ENCODE results near the gene DAAM2. TPM values are rescaled to one million over a fixed set of nuclear protein-coding genes. Genes with fewer than 3 reads are reported as not detected.

The DAAM2 gene
- total RNA-seq, 1 experiment from 2014 or later, result not detected

DNA sequence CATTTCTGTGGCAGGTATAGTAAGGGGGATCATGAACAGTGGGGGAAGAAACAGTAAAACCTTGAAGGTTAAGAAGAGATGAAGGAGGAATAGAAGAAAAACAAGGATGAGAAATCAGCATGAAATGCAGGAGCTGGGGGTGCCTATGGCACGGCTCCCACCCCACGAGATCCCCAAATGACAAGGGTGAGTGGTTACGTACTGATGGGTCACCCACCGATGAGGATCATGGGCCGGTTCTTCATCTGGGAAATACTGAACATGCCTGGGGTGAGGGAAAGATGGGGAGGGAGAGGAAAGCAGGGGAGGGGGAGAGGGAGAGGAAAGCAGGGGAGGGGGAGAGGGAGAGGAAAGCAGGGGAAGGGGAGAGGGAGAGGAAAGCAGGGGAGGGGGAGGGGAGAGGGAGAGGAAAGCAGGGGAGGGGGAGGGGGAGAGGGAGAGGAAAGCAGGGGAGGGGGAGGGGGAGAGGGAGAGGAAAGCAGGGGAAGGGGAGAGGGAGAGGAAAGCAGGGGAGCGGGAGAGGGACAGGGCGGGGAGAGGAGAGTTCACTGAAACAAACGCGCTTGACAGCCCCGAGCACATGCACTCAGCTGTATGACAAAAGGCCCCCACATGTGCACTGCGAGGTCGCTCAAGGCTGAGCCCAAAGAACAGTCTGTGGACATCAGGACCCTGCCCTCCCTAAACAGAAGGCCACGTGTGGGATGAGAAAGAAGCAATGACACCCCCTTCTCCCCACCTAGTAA, 116.8 kb downstream of the DAAM2 start:
- DNase-seq (ENCODE audit: low spot score), result no peak

DNA sequence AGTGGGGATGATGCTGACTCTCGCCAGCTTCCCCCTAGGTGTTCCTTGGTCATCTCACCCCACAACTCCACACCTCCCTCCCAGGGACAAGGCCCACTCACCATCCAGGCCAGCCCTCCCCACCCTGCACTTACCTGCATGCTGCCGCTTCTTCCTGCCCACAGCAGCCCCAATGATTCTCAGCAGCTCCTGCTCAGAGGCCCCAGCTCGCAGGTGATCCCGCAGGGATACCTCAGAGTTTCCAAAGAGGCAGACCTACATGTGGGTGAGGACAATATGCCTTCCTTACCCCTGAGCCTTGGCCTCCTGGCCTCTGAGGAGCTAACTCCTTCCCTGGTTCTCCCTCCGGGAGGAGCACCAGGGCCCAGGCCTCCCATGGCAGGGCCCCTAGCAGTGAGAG, 117.5 kb downstream of the DAAM2 start:
- DNase-seq (ENCODE audit: low spot score), result no peak

DNA sequence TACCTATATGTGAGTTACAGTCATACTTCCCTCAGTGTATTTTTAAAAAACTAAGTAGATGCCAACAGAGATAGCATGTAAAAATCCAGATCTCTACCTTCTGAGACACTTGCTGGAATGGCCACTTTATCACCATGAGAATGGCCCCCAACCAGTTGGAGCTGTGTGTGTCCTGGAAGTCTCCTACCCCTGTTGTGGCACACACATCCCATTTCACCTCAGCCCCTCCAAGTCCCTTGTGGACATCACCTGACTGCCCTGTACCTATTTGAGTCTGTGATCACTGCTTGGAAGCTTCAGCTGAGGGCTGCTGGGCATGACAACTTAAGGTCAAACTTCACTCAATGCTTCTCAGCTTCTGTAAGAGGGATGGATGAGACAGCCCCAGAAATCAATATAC, 118.0 kb downstream of the DAAM2 start:
- DNase-seq (ENCODE audit: low spot score), result no peak

DNA sequence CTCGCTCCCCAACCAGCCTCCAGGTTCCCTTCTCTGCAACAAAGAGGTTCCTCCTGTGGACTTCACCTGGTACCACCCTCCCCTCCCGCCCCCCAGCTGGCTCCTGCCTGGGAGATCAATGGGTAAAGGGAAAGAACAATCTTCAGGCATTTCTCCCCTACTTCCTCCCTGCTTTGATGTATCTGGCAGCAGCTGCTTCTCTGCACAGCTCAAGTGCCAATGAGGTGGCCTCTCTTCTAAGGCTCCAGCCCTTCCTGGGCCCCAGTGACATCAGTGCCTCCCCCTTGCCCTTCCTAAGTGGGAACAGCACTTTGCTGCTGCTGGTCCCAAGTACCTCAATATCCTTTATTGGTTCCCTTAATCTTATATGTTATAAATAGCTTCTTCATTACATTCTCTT, 118.6 kb downstream of the DAAM2 start:
- DNase-seq (ENCODE audit: low spot score), result no peak

DNA sequence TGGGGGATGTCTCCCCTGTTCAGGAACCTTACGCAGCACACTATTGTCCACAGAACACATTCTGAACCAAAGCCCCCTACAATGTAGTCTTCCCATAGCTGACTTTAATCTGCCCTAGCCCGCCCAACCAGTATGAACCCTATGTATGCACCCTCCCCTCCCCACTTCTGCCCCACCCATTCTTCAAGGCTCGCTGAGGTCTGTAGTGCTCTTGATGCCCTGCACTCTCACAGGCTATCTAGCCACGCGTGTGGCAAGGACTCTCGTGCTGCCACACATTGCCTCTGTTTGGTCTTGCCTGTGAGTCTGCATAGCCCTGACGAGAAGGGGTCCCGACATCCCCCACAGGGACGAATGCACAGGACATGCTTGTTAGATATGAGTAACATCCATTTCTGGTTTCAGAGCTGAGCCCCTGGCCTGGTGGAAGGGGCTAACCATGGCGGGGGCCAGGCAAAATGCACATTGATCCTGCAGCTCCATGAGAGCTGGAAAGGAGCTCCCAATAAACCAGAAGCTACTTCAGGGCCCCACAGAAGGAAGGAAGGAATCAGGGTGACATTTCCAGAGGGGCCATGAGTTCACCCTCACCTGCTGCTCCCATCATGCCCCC, 119.4 kb downstream of the DAAM2 start:
- DNase-seq (ENCODE audit: low spot score), result no peak

DNA sequence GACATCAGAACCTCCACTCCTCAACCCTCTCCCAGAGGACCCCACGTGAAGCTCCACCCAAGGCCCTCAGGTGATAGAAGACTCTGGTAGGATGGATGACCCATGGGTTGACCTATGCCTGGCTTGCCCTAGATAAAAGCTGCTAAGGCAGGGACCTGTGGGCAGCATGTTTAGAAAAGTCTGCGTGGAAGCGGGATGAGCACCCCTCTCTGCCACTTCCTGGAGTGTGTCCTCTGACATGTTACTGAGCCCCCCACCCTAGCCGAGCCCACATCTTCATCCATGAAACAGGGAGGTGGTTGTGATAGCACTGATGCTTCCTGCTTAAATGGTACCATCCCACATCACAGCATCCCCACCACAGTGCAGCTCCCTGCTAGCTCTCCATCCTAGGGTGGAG, 120.3 kb downstream of the DAAM2 start:
- no peak for DNase-seq (ENCODE audit: low spot score)

DNA sequence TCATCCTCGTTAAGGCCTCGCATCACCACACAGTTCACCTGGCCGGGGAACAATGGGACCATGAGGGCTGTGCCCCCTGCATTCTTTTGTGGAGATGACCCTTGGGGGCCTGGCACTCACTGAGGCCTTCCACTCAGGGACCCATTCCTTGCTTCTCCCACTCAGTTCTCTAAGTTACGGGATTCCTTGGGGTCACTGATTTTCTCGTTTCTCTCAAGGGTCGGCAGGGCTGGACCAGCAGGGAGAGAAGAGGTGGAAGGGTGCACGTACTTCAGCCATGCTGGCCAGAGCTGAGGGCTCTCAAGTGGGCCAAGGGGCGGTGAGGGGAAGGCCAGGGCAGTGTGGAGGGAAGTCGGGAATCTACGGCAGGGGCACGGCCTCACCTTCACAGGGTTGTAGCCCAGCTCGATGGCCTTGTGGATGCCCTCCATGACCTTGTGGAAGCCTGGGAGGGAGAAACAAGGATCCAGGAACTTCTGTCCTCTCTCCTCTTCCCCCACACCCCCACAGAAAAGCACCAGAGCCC, 121.3 kb downstream of the DAAM2 start:
- no peak for DNase-seq (ENCODE audit: low spot score)

DNA sequence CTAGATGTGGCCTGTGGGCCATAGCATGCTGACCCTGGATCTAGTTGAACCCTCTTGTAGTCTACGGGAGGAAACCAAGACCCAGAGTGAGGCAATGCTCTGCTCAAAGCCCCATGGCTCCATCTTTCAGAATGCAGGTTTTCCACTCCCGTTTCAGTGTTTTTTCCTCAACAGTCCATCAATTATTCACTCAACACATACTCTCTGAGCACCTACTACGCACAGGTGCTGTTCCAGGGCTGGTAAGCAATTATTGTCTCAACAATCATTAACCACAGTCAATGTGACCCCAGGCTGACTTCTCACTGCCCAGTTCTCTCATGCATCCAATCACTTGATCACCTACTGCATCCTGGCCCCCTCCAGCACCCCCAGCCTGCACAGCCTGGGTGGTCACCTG, 122.1 kb downstream of the DAAM2 start:
- DNase-seq (ENCODE audit: low spot score), result no peak

DNA sequence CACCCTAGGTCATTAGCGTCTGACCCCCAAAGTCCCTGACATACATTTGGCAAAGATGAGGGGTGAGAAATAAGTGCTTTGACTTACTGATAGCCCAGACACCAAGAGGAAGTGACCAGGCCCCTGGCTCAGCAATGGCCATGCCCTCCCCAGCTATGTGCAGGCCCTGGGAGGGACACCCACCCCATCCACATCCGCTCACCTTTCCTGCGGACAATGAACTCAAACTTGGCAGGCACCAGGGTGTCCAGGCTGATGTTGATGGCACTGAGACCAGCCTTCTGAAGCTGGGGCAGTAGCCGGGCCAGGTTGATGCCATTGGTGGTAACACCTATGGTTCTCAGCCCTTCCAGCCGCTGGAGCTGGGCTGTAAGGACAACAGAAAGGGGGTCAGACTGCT, 123.7 kb downstream of the DAAM2 start:
- no peak for DNase-seq (ENCODE audit: low spot score)

DNA sequence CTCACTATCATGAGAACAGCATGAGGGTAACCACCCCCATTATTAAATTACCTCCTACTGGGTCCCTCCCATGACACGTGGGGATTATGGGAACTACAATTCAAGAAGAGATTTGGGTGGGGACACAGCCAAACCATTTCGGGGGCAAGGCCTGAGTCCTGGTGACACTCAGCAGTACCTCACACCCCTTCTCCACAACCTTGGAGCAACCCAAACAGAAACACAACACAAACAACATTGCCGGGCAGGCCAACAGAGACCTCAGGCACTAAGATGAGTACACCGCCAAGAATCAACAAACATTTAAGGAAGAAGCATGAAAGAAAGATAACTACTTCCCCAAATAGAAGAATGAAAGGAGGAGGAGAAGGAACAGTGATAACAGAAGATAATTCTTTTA, 125.2 kb downstream of the DAAM2 start:
- DNase-seq (ENCODE audit: low spot score), result no peak

DNA sequence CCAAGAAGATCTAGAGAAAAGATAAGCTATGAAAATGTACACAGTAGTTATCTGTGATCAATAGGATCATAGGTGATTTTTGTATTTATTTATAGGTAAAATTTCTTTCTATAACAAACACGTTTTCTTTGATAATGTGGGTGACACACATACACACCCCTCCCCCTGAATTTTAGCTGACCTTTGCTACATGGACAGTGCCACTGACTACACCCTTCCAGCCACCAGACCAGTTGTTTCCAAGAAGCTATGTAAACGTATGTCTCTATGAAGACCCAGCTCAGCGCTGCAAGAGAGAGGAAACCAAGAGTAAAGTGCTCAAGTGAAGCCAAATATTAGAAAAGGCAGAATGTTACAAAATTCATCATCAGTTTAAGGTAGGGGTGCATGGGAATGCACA, 125.8 kb downstream of the DAAM2 start:
- no peak for DNase-seq (ENCODE audit: low spot score)

DNA sequence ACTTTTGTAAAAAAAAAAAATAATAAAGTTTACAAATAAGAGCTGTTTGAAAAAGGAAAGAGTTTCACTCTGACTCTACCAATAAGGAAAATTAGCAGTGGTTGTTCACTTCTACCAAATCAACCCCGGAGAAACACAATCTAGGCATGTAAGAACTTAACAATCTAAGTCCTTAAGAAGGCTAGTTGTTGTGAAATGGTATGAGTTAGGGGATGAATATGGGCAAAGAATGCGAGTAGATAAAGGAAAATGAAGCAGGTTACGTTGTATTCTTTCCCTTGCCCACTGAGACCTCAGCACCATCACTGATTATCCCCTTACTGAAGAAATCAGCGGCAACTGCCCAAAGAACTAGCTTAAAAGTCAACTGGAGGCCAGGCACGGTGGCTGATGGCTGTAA, 126.7 kb downstream of the DAAM2 start:
- DNase-seq (ENCODE audit: low spot score), result no peak

DNA sequence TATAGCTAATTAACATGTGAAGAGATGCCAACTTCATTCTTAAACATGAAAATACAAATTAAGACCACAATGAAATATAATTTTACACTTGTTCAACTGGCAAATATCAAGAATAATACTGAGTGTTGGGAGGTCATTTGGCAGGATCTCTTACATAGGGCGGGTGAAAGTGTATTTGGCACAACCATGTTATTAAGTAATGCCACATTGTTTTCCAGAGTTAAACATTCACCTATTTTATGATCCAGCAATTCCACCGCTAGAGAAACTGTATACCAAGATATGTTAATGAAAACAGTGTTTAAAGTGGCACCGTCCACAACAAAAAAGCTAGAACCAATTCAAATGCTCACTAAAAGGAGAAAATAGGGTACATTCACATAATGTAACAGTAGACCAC, 128.0 kb downstream of the DAAM2 start:
- DNase-seq (ENCODE audit: low spot score), result no peak

DNA sequence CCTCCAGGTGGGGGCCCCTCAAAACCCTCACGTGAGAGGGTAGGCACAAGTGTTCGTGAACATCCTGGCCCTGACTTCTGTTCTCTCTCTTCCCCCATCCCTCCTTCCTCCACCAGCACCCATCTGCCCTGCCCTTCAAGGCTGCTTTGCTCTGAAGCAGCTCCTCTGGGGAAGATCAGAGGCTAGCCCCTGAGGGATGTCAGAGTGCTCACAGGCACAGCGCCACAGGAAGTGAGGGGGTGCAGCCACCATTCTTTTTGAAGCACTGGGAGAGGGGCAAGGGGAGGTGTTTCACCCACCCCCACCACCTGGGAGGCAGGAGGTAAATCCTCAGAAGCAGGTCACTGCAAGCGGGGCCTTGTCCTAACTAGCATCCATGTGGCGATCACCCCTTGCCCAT, 130.6 kb downstream of the DAAM2 start:
- no peak for DNase-seq (ENCODE audit: low spot score)

DNA sequence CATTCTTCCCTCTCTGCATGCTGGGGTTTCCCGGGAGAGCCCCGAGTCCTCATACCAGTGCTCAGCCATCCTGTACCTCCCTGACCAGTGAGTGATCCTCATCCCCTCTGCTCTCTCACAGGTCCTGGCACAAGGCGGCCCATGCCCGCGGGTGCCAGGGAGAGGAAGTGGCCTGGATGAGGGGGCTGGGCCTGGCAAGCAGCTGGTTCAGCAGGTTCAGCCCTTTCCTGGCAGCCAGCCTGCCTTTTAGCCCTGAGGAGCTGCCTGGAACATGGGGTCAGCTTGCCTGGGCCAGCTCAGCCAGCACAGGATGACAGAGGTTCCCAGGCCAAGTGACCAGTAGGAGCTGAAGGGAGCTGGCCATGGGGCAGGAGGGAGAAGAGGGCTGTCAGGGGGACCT, 131.2 kb downstream of the DAAM2 start:
- no peak for DNase-seq (ENCODE audit: low spot score)

DNA sequence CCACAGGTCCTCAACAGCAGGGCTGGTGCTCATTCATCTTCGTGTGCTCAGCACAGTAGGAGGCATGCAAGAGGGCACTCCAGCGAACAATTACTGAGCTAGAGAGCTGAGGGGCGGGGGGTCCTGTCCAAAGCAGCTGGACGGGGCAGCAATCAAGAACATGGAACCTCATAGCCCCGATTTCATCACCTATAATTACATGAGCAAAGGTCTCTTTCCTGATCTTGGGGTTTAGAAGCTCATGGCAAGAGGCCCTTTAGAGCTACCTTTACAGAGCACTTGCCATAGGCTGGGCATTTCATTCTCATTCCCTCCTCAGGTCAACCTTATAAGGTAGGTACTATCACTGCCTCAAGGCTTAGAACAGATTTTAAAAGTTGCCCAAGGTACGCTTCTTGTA, 131.7 kb downstream of the DAAM2 start:
- DNase-seq (ENCODE audit: low spot score), result no peak

DNA sequence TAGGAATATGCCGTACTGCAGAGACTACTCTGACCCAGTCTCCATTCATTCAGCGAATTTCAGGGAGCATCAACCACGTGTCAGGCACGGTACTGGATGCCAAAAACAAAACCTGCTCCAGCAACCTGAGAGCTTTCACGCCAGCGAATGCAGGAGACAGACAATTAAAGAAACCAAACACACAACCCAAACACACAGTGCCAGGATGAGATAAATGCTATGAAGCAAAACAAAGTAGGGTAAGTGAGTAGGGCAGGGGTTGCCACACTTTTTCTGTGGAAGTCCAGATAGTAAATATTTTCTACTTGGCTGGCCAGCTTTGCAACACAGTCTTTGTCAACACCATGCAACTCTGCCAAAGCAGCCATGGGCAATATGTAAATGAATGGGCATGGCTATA, 132.1 kb downstream of the DAAM2 start:
- DNase-seq (ENCODE audit: low spot score), result no peak

DNA sequence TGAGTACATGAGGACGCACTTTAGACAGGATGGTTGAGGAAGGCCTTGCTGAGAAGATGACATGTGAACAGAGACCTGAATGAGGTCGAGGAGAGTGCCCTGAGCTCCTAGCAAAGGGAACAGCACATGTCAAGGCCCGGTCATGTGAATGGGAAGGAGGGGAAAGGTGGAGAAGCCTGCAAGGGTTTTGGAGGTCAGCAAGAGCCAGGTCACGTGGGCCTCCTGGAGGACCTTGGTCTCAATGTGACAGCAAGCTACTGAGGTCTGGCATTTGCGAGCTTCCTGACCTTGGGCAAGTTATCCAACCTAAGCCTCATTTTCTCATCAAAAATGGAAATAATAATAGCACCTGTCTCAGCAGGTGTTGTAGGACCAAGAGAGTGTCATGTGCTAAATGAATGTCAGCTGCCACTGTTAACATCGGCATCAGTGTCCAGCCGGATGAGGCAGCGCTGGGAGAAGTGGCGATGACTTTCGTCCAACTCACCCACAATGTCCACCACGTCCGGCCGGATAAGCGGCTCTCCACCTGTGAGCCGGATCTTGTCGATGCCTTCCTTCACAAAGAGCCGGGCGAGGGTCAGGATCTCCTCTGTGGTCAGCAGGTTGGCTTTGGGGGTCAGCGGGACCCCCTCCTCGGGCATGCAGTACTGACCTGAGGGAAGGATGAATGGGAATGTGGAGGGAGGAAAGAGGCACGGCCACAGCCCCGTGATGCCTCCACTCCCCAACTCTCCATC, 133.2 kb downstream of the DAAM2 start:
- DNase-seq (ENCODE audit: low spot score), result no peak

DNA sequence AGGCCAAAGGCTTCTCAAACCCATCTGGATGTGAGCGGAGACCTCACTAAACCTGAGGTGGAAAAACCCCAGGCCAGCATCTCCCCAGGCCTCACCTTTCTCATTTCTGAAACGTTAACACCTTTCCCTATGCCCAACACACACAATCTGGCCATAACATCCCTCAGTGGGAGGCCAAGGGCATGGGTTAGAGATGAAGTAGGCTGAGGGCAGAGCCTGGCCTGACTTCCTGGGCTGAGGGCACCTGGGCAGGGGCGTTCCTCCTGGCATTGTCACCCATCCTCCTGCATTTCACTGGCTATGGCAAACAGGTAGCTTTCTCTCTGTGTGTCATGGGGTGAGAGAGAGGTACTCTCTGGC, 133.7 kb downstream of the DAAM2 start:
- DNase-seq (ENCODE audit: low spot score), result no peak

DNA sequence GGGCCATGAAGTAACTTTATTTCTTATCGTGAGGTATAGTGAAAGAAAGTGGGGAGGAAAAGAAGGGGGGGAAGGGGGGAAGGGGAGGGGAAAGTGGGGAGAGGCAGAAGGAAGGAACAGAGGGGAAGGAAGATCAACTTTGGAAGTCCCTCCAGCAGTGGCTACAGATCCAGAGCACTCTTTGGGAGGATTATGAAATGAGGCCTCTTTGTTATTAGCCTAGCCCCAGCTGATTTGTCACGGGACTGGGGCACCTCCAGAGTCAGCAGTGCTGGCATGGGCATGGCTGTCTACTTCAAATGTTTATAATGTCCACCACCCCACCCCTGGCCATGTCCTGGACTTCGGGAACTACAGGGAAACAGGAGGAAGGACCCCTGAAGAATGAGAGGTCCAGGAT, 134.5 kb downstream of the DAAM2 start:
- no peak for DNase-seq (ENCODE audit: low spot score)

DNA sequence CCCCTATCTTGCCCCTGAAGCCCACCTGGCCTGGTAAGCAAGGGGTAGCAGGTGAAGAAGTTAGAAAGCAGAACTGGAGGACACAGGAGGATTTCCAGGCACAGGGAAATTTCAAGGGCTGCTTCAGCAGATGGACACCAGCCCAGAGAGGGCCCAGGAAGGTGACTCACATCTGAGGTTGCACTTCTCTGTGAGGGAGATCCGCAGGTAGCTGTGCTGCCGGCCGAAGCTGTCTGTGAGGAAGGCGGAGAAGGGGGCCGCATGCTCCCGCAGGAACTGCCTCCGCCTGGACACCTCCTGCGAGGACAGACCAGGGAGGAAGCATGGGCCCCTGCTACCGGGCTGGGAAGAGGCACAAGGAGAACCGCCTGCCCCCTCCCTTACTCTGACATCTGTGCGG, 135.0 kb downstream of the DAAM2 start:
- DNase-seq (ENCODE audit: low spot score), result peak; percentile 60

DNA sequence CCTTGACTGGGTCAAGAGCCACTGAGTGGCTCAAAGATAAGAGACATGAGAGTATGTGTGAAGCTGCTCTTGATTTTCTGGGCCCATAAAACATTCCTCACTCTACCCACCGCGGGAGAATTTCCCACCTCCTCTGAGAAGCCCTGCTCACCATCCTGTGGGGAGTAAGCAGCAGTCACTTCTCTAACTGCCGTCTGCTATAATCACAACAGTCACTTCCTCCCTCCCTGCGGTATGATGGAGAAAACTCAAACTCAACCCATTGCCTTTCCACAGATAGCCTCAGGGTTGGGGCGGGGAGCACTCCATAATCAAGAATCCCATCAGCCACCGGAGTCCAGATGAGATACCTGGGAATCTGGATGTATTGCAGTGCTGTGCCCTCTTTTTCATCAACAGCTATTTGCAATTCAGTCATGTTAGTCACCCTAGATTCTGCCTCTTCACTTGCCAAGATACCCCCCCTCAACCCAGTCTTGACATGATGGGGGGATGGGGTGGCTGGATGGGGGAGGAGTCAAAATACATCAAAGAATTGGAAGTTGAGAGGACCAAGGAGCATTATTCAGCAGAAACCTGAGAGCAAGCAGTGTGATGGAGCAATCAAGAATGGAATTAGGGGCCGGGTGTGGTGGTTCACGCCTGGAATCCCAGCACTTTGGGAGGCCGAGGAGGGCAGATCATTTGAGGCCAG, 137.0 kb downstream of the DAAM2 start:
- no peak for DNase-seq (ENCODE audit: low spot score)
